Stomach (tissue), 4 donors: ENCODE measurements around the gene TAF4.

Experiments used
- CTCF ChIP-seq, 7 experiments: fragments of 450-650 bp in 4 of 7; fragments of 200-600 bp in 3 of 7; sonication (generic) in 3 of 7; IDR thresholded peaks; one replicate each; pipeline ENCODE4 v1.5.1; 2016 to 2019; ENCODE audit warnings: antibody characterized with exemption in 7 of 7, control low read depth in 2 of 7, mild to moderate bottlenecking in 1 of 7
- EP300 ChIP-seq: sonication (generic); formaldehyde crosslinking; IDR thresholded peaks from one replicate; pipeline ENCODE4 v1.6.1; 2017; ENCODE audit warnings: antibody characterized with exemption
- POLR2A ChIP-seq, 4 donors: fragments of 450-650 bp; IDR thresholded peaks; one replicate each; pipeline ENCODE4 v1.6.1; 2016; ENCODE audit warnings: antibody characterized with exemption in 4 of 4, control low read depth in 2 of 4, mild to moderate bottlenecking in 1 of 4, moderate library complexity in 1 of 4
- POLR2AphosphoS5 ChIP-seq, 3 donors: sonication (generic); formaldehyde crosslinking; IDR thresholded peaks; one replicate each; pipeline ENCODE4 v1.6.1; 2016; ENCODE audit warnings: antibody characterized with exemption in 3 of 3

- TF ChIP-seq CTCF (IDR thresholded peaks at IDR 0.05), result no peak
- no peak for TF ChIP-seq POLR2A (IDR thresholded peaks at IDR 0.05)
- no peak for TF ChIP-seq POLR2AphosphoS5 (IDR thresholded peaks at IDR 0.05)
- TF ChIP-seq EP300, result no peak
These were observed 19.5 kb upstream of the TAF4 start for GRCh38 chr20:62085206-62085605.
